ENCODE data around the gene PTPRO. TPM values are rescaled to one million over a fixed set of nuclear protein-coding genes. Genes with fewer than 3 reads are reported as not detected.

Gene PTPRO
- total RNA-seq, 2 experiments from 2014 or later = not detected

DNA sequence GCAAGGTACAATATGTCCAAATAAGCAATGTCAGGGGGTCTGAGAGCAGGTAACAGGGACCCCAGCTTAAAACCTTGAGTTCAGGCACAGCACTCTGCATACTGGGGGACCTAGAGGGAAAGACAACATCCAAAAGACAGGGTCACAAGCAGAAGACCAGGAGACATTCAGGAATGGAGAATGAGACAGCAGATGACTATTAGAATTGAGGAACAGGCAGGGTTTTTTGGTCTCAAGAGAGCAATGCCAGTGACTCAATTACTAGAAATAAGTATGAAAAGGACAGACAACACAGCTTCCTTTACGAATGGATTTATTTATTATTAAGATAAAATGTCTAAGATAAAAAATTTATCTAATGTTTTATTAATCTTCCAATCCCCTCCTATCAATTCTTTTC, 223.0 kb downstream of the PTPRO start:
- POLR2A ChIA-PET = no interaction called here

DNA sequence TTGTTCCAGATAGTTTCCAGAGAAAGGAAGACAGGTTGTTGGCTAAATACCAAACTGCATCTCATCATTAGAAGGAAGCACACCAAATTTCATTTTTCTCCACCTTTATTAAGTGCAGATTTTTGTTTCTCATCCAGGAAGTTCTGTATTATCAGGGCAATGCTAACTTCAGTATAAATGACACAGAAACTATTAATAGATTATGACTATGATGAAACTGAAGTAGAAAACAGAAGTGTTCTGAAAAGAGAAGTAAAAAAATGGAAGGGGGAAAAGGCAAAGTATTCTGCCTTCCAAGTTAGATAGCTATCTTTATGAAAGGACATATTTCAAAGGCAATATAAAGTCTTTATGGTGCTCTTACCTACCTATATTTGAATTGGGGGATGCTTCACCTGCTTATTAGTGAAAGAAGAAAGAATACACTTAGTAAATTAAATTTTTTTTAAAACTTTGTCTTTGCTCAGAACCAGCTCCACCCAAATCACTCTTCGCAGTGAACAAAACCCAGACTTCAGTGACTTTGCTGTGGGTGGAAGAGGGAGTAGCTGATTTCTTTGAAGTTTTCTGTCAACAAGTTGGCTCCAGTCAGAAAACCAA, 223.9 kb downstream of the PTPRO start:
- ChIA-PET POLR2A (no interaction called here), CTCF (interaction anchor here (1.0 kb wide), 1 partner anchor 11 kb away, joined by 3 read pairs; no protein-coding TSS in a partner anchor)

More for the DNA sequence above, 223.0 kb downstream of the PTPRO start:
- CTCF ChIA-PET = interaction anchor here (1.0 kb wide), 1 partner anchor 12 kb away, joined by 3 read pairs; no protein-coding TSS in a partner anchor

DNA sequence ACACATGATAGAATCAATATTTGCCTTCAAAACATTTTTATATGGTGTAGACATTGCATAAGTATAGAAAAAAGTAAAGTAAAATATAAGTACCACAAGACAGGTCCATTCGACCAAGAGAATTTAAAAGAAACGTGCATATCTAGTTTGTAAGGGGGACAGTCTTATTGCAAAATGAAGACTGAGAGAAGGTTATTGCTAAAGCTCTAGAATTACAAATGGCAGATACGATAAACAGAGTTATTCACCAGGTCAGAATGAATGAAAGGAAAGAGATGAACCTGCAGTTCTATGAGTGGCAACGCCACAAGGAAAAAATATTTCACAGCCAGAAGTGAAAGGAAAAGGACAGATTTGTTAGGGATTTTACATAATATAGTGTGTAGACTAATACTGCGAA, 224.8 kb downstream of the PTPRO start:
- CTCF ChIA-PET = interaction anchor here (1.3 kb wide), 1 partner anchor 12 kb away, joined by 3 read pairs; no protein-coding TSS in a partner anchor
- POLR2A ChIA-PET = no interaction called here

DNA sequence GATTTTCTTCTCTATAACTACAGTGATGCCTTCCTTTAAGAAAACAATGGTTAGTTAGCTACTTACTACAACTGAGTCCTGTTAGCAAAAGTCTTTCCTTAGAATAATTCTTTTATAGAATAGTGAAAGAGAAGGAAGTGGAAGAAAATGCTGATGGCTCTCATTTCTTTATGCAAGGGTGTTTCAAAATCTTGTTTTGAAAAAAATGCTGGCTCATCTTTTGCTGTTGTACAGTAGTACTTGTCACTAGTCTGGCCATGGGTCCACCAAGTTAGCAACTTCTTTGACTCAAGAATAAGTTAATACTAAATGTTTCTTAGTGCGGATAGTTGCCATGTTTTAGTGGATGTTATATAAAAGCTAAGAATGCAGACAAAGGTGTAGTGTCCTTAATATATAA, 225.4 kb downstream of the PTPRO start:
- POLR2A ChIA-PET = no interaction called here

DNA sequence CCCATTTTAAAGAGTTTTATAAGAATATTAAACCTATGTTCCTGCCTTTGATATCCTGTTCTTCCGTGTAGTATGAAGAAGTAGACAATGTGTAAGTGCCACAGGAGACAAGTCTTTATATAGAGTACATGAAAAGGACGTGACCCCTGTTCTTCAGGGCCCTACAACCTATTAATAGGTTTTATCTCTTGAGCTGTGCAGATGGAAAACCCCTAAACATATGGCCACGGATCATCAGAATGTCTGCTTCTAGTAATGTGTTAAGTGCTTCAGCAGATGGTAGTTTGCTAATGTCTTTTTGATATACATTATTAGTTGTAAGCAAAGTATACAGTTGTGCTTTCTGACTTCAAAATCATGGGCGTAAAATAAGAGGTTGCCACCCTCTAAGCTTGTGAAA, 228.5 kb downstream of the PTPRO start:
- CTCF ChIA-PET = no interaction called here
- POLR2A ChIA-PET = no interaction called here

More for the DNA sequence above, 225.4 kb downstream of the PTPRO start:
- CTCF ChIA-PET = interaction anchor here (1.3 kb wide), 1 partner anchor 12 kb away, joined by 3 read pairs; no protein-coding TSS in a partner anchor

DNA sequence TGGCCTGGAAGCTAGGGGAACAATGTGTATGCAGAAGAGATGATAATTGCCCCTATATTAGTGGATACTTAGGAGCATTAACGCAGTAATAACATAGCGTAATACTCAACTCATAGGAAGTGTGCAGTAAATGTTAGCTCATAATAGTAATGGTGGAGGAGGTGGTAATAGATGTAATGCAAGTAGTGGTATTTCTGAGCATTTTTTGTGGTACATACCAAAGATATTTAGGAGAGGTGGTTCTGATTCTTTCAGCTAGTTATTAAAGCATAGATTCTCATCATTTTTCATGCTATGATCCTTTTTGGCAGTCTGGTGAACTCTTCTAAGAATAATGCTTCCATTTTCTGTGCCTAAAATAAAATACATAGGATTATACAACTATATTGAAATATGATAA, 233.1 kb downstream of the PTPRO start:
- ChIA-PET CTCF (no interaction called here), POLR2A (interaction anchor here (0.6 kb wide), 1 partner anchor 91 kb away, joined by 4 read pairs; no protein-coding TSS in a partner anchor)

DNA sequence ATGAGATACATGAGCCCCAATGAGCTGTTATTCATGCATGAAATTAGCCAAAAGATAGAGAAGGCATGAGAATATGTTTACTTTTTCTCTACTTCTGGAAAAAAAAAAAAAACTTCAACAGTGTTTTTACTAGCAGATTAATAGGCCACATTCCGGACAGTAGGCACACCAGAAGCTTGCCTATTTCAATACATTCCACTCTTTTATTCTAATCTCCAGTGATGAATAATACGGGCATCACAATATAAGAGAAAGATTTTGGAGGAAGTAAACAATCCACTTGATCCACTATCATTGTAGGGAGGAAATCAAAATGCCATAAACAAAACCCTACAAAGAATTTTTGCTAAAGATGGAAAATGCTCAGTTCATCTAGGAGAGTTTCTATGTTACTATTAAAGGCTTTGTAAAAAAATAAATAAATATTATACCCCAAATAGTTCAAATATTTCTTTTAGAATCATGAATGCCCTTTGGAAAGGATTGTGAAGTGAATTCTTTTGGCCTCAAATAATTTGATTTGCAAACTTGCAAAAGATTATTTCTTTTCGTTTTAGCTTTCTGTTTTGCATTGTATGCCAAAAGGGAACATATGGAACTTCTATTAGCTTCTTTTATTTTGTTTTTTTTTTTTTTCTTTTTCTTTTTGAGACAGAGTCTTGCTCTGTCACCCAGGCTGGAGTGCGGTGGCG, 234.2 kb downstream of the PTPRO start:
- ChIA-PET POLR2A (interaction anchor here (0.6 kb wide), 1 partner anchor 162 kb away, joined by 3 read pairs; no protein-coding TSS in a partner anchor), CTCF (interaction anchor here (1.5 kb wide), 1 partner anchor 28 kb away, joined by 4 read pairs; no protein-coding TSS in a partner anchor)

DNA sequence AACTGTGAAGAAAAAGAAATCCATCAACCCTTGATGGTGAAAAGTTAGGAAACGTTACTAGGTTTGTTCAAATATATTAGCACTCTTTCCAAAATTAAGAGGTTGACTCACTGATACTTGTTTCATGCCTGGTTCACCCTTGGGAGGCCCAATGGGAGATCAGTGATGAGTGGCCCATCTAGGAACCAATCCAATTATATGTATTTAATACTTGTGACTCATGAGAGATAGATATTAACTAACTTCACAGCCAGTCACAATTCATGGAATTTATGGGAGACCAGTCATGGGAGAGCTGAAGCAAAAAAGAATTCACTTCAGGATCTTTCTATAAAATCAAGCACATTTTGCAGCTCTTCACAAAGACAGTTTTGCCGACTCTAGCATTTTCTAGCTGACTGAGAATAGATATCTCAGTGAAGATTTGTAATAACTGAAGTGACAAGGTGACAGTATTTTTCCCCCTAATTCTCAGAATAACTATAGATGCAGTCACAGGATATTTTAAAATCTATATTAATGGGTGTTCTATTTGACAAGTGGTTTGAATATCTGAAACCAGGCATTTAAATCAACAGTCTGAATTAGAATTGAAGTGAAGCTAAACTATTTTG, 236.7 kb downstream of the PTPRO start:
- ChIA-PET POLR2A (no interaction called here), CTCF (interaction anchor here (0.6 to 1.5 kb wide), 5 partner anchors 11 to 32 kb away, joined by 3 to 4 read pairs (median 3); no protein-coding TSS in a partner anchor)

DNA sequence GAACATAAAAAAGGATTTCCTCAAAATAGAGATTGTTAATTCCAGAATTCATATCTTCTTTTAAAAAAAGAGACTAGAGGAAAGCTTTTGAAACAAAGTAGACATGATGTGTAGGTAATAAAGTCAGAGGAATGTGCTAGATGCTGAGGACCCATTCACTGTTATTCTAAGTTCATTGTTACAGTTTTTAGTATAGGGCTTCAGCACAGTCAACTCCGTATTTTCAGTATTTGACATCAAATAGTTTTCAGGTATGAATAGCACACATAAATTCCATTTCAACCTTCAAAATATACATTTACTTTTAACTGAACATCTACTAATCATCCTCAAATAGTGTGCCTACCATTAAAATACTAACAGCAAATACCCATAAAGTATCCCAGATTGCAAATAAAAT, 239.1 kb downstream of the PTPRO start:
- ChIA-PET CTCF (no interaction called here), POLR2A (no interaction called here)

DNA sequence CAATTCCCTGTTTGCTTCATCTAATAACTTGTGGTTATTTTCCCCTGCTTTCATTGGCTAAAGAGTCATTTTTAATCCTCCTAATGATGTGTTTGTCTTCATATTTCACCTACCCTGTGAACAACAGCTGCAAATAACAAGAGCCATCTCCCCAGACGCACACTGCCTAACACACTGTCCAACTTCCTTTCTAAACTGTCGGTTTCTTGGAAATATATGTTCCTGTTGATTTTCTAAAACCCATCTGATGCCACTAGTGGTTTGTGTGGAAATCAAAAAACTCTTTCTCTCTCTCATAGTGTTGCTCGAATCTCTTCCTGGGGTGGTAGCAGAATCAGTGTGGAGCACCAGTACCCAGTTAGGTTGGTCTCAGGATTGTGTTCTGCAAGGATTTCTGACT, 240.0 kb downstream of the PTPRO start:
- ChIA-PET CTCF (no interaction called here), POLR2A (no interaction called here)

DNA sequence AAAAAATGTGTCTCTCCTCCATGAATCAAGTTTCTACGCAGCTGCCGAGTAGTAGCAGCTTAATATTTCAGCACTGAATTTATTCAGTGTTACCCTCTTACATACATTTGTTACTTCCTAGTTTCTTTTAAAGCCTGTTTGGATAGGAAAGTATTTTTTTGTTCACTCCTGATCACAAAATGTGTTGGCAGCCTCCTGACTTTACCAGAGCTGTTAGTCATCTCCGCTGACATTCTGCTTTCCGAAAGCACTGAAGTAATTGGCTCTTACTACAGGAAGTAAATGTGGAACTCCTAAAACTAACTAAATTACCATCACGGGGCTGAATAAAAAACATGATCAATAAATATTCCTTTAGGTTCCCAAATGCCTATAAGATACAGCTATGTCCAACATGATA, 241.4 kb downstream of the PTPRO start:
- POLR2A ChIA-PET = no interaction called here
- CTCF ChIA-PET = no interaction called here

DNA sequence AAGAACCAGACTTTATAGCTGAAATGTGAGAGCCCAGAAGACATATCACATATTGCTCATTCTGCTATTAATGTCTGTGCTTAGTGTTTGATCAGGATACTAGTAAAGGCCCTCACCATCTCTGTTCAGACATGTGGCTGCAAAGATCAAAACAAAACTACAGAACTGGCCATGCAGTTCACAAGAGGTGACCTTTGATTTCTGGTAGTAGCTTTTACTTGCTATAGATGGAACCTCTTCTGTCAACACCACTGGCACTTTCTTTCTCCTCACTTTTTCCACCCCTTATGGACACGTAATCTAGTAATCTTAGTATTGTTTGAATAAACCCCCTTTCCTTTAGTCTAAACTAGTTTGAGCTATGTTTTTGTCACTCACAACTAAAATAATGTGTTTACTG, 252.0 kb downstream of the PTPRO start:
- POLR2A ChIA-PET = no interaction called here
- CTCF ChIA-PET = no interaction called here

DNA sequence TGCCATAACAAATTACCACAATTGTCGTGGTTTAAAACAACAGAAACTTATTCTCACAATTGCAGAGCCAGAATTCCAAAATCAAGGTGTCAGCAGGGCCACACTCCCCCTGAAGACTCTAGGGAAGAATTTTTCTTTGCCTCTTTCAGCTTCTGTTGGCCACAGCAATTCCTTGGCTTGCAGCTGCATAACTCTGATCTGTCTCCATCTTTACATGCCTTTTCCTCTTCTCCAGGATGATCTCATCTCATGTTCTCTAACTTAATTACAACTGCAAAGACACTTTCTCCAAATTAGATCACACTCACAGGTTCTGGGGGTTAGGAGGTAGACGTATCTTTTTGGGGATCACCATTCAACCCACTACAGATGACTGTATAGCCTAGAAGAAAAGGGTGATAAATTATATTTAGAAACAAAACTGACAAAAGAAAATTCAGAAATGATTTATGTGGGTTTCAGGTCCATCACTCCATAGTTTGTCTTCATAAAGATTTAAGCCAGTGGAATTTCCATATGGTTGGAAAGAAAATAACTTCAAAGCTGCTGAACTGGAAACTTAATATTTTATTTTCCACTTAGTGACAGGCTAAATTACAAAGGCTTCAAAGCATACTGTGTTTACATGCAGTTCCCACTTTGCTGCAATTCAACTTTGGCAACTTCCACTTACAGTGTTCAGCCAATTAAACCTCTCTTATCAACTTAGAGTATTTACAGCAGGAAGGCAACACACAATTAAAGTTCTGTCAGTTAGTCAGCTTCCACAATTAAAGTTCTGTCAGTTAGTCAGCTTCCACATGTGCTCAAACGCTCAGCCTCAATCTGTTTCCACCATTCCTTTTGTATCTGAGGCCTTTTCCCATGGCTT, 253.6 kb downstream of the PTPRO start:
- ChIA-PET CTCF (no interaction called here), POLR2A (no interaction called here)

DNA sequence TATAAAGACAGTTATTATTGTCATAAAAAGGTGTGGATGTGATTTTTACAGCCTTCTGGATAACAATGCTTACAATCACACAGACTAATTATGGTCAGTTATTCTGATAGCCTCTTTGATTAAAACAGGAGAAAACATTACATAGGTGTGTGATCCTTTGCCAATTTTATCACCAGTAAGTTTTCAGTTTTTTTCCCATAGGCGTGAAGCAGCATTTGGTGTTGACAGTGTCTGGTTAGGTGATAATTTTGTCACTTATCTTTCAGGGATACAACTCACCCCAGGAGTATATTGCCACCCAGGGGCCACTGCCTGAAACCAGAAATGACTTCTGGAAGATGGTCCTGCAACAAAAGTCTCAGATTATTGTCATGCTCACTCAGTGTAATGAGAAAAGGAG, 258.1 kb downstream of the PTPRO start:
- CTCF ChIA-PET = interaction anchor here (0.7 kb wide), 1 partner anchor 73 kb away, joined by 5 read pairs; no protein-coding TSS in a partner anchor

DNA sequence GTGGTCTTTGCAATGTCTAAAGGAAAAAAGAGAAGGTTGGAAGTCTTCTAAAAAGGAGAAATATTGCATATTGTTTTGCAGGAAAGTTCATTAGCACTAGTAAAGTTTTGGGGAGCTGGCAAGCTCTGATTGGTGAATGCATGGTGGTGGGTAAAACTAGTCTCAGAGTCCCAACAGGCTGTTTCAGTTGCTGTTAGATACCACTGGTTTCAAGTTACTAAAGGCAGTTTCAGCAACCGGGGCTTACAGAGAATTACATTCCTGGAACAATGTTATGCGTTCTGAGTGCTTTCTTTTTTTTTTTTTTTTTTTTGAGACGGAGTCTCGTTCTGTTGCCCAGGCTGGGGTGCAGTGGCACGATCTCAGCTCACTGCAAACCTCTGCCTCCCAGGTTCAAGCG, 258.7 kb downstream of the PTPRO start:
- ChIA-PET POLR2A (no interaction called here), CTCF (interaction anchor here (0.6 to 0.7 kb wide), 2 partner anchors 72 to 1300 kb away, joined by 3 to 5 read pairs; no protein-coding TSS in a partner anchor)

More for the DNA sequence above, 258.1 kb downstream of the PTPRO start:
- POLR2A ChIA-PET = no interaction called here

DNA sequence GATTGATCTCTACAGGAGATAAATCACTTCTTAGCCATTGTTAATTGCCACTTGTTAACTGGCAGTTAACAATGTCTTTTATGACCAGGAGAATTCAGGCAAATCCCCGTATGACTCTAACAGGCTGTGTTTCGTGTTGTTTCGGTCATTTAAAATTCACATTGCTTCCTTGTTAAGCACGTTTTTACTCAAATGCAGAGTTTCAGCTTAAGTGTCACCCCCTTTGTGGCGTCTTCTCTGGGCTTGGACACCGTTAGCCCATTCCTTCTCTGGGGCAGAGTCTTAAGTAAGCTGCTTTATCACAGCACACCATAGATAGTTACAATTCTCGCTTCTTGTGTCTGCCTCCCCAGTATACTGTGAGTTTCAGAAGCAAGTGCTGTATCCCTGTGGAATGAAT, 261.5 kb downstream of the PTPRO start:
- CTCF ChIA-PET = interaction anchor here (0.6 to 1.7 kb wide), 3 partner anchors 24 to 273 kb away, joined by 3 to 12 read pairs (median 3); no protein-coding TSS in a partner anchor
- POLR2A ChIA-PET = no interaction called here

DNA sequence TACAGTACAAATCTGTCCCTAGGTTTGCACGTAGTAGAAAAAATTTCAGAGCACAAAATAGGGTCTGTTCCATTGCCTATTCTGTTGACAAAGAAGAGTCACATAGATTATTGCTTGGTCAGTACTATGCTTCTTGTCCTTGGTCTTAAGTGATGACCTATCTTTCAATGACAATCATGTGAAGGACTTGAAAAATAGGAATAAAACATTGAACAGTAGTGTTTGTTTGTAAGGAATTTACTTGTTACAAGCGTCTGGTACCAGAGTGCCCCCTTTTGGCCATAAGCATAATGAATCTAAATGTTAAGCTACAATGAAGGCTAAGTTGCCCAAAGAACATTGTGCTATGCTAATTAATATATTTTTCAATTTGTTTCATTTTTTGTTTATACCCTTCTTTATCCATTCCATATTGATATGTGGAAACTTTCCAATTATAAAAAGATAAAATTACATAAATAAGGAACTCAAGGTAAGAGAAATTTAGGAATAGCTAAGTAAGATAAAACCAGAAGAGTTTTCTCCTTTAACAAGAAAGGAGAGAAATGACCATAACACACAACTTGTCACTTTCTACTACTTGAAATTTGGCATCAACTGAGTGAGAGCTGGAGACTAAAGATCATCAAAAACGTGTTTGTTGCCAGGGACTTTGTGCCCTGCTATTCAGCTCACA, 262.2 kb downstream of the PTPRO start:
- ChIA-PET CTCF (interaction anchor here (0.6 to 5.4 kb wide), 6 partner anchors 13 to 308 kb away, joined by 3 to 30 read pairs (median 8); no protein-coding TSS in a partner anchor), POLR2A (no interaction called here)

DNA sequence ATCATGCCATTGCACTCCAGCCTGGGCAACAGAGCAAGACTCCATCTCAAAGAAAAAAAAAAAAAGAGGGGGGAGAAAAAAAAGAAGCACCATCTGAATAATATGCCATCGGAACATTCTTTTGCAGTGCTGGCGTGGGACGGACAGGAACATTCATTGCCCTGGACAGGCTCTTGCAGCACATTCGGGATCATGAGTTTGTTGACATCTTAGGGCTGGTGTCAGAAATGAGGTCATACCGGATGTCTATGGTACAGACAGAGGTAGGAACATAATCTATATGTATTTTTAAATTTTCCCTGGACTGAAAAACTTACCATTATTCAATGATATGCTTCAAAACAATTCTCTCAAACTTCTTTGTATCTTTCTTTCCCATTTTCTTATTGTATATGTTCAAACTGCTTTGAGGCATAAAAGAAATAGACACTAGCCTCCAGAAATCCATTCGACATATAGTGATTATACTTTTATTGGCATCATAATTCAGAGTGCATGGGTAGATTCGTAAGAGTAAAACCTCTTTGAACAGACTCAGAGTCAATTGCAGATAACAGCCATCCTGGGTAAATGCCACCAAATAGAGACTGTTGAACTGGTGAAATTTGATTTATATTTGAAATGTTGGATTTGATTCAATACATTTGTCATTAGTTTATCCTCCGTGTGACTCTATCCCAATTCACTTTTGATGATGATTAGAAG, 267.2 kb downstream of the PTPRO start:
- CTCF ChIA-PET = interaction anchor here (0.8 to 5.4 kb wide), 11 partner anchors 17 to 317 kb away, joined by 3 to 30 read pairs (median 4); no protein-coding TSS in a partner anchor

More for the DNA sequence above, 267.2 kb downstream of the PTPRO start:
- POLR2A ChIA-PET = no interaction called here

Measured in activated CD8-positive, alpha-beta memory T cell treated with anti-CD3 and anti-CD28 coated beads for 36 hours (primary cell).